Heart left ventricle (tissue), 13 donors: ENCODE measurements around the gene BEAN1.

Source experiments
- CTCF ChIP-seq, 12 donors: fragments of 200-600 bp; sonication (generic) in 4 of 12; IDR thresholded peaks; one replicate each; pipeline versions ENCODE4 v1.5.0 to v1.8.0; 2018 to 2022; ENCODE audit warnings: antibody characterized with exemption in 12 of 12, mild to moderate bottlenecking in 5 of 12
- POLR2A ChIP-seq, 2 donors: fragments of 450-650 bp; IDR thresholded peaks; one replicate each; pipeline ENCODE4 v1.6.1; 2017; ENCODE audit warnings: antibody characterized with exemption in 2 of 2, mild to moderate bottlenecking in 2 of 2, moderate library complexity in 2 of 2
- donor health status: ischemic (EF 13 %, LVEDD 7.1; RV severe dilation, severe dysfunction).
- donor health status: DM: no; HTN: yes; CAD: no.
- donor health status: DM: no; HTN: no; CAD: no.
- donor health status: ischemic (EF 25% LVEDD 6.9; RV normal size, moderate dysfunction).
- donor health status: ischemic (EF 25% LVEDD 5.7; RV mildly dilated, moderate dysfunction).
- donor health status: ischemic (EF 35%, LVEDD 5.7; RV mildly dilated, moderate dysfunction).
- donor health status: nonischemic (EF 11% LVEDD 7.7; RV severe dilation, severe dysfunction).
- donor health status: DM: yes; HTN: yes; CAD: no.
- donor health status: PGD.
- donor health status: ischemic (EF 29% LVEDD 5.4; RV normal size, mild dysfunction).
- donor health status: nonischemic (EF 23%, LVEDD 6.1; RV moderate dilation, normal function).

- TF ChIP-seq CTCF (IDR thresholded peaks at IDR 0.05) (no peak), POLR2A (IDR thresholded peaks at IDR 0.05) (no peak)
Observed at GRCh38 chr16:66523861-66524354, 96.8 kb downstream of the BEAN1 start.
